ENCODE measurements around the gene NKAIN2. TPM values are rescaled to one million over a fixed set of nuclear protein-coding genes. Genes with fewer than 3 reads are reported as not detected.

The NKAIN2 gene
- total RNA-seq, 1 donor from 2014 or later: 4.0 TPM

- TF ChIP-seq CTCF (IDR thresholded peaks at IDR 0.05): no peak
- Mint-ChIP-seq H3K27me3 (ENCODE audit: low read depth) (no peaks in the 10 kb centered on the region), H3K27ac (ENCODE audit: unreplicated experiment) (peak overlapping the region; percentile 93), H3K9me3 (ENCODE audit: low read depth) (no peaks in the 10 kb centered on the region), H3K4me3 (ENCODE audit: unreplicated experiment) (no peak overlapping the region), H3K36me3 (ENCODE audit: low read depth) (no peaks in the 10 kb centered on the region), H3K4me1 (ENCODE audit: low read depth) (peaks cover 46% of the 10 kb centered on the region)
- DNase-seq (ENCODE audit: low spot score): no peak
These were observed 630.8 kb downstream of the NKAIN2 start for GRCh38 chr6:124434421-124434820.

- TF ChIP-seq CTCF (IDR thresholded peaks at IDR 0.05): no peak
- Mint-ChIP-seq H3K36me3 (ENCODE audit: low read depth) (no peaks in the 10 kb centered on the region), H3K27ac (ENCODE audit: unreplicated experiment) (no peak overlapping the region), H3K4me3 (ENCODE audit: unreplicated experiment) (no peak overlapping the region), H3K9me3 (ENCODE audit: low read depth) (no peaks in the 10 kb centered on the region), H3K4me1 (ENCODE audit: low read depth) (peaks cover 29% of the 10 kb centered on the region), H3K27me3 (ENCODE audit: low read depth) (no peaks in the 10 kb centered on the region)
- DNase-seq (ENCODE audit: low spot score): no peak
These were observed 633.1 kb downstream of the NKAIN2 start for GRCh38 chr6:124436803-124437202.

- Mint-ChIP-seq H3K27ac (ENCODE audit: unreplicated experiment) (no peak overlapping the region), H3K36me3 (ENCODE audit: low read depth) (no peaks in the 10 kb centered on the region), H3K9me3 (ENCODE audit: low read depth) (no peaks in the 10 kb centered on the region), H3K4me1 (ENCODE audit: low read depth) (peaks cover 24% of the 10 kb centered on the region), H3K4me3 (ENCODE audit: unreplicated experiment) (no peak overlapping the region), H3K27me3 (ENCODE audit: low read depth) (no peaks in the 10 kb centered on the region)
- no peak for DNase-seq (ENCODE audit: low spot score)
- TF ChIP-seq CTCF (IDR thresholded peaks at IDR 0.05): no peak
These were observed 634.9 kb downstream of the NKAIN2 start for GRCh38 chr6:124438546-124439065.

GRCh38 chr6:124441450-124441849 lies 637.8 kb downstream of the NKAIN2 start:
- H3K27ac Mint-ChIP-seq (ENCODE audit: unreplicated experiment): no peak overlapping the region
- no peaks in the 10 kb centered on the region for H3K36me3 Mint-ChIP-seq (ENCODE audit: low read depth)

GRCh38 chr6:124443541-124443940 lies 639.9 kb downstream of the NKAIN2 start:
- Mint-ChIP-seq H3K9me3 (ENCODE audit: low read depth) (no peaks in the 10 kb centered on the region), H3K4me3 (ENCODE audit: unreplicated experiment) (no peak overlapping the region), H3K36me3 (ENCODE audit: low read depth) (no peaks in the 10 kb centered on the region), H3K27me3 (ENCODE audit: low read depth) (no peaks in the 10 kb centered on the region), H3K27ac (ENCODE audit: unreplicated experiment) (no peak overlapping the region), H3K4me1 (ENCODE audit: low read depth) (no peaks in the 10 kb centered on the region)
- no peak for DNase-seq (ENCODE audit: low spot score)
- TF ChIP-seq CTCF (IDR thresholded peaks at IDR 0.05): no peak

More at GRCh38 chr6:124441450-124441849, 637.8 kb downstream of the NKAIN2 start:
- no peaks in the 10 kb centered on the region for H3K9me3 Mint-ChIP-seq (ENCODE audit: low read depth)
- no peak overlapping the region for H3K4me3 Mint-ChIP-seq (ENCODE audit: unreplicated experiment)
- peaks cover 4% of the 10 kb centered on the region for H3K4me1 Mint-ChIP-seq (ENCODE audit: low read depth)
- no peak for TF ChIP-seq CTCF (IDR thresholded peaks at IDR 0.05)
- no peak for DNase-seq (ENCODE audit: low spot score)
- H3K27me3 Mint-ChIP-seq (ENCODE audit: low read depth): no peaks in the 10 kb centered on the region
